Endothelial cell of umbilical vein (primary cell): Measurements from ENCODE around the gene STN1. TPM values are rescaled to one million over a fixed set of nuclear protein-coding genes. Genes with fewer than 3 reads are reported as not detected.

ENCODE experiments used
- BruUV-seq: library from RNA; stranded (reverse); fragments of 400-500 nt; replicated peaks from 2 replicates; lab custom pipeline; 2021; lab: Mats Ljungman, UMichigan
- CTCF ChIA-PET: fragments of 300-600, 350-600 bp; sonication (Branson Sonifier 250); formaldehyde crosslinking; loops from one replicate; lab custom pipeline; 2021; ENCODE audit warnings: antibody characterized with exemption, inconsistent platforms; lab: Charles Lee
- POLR2A ChIA-PET: fragments of 300-600, 350-600 bp; sonication (Branson Sonifier 250); formaldehyde crosslinking; loops from one replicate; lab custom pipeline; 2021; ENCODE audit warnings: antibody characterized with exemption, inconsistent platforms; lab: Charles Lee
- DNase-seq: peaks from one replicate; pipeline ENCODE4 v3.0.0-alpha.2; 2011; ENCODE audit warnings: low read depth, low spot score
- FAIRE-seq: peaks from 2 replicates; lab custom pipeline; 2011; peaks lifted over from hg19 to GRCh38; lab: Jason Lieb, UNC
- H2AFZ ChIP-seq: 2 replicates; pipeline ENCODE4 v1.6.0; 2012; ENCODE audit warnings: low read depth, low read length, control low read depth, inconsistent platforms
- H3K27ac ChIP-seq: 2 replicates; pipeline ENCODE4 v1.5.1; 2011; ENCODE audit warnings: low read depth, mild to moderate bottlenecking, control low read depth, low read length, moderate library complexity; ENCODE audit not compliant: insufficient read depth
- H3K27me3 ChIP-seq, 2 experiments: 2 replicates each; pipeline versions ENCODE4 v1.6.0 to v1.6.1; 2011; ENCODE audit warnings: low read length in 2 of 2, mixed read lengths in 1 of 2; ENCODE audit not compliant: control insufficient read depth in 2 of 2, insufficient read depth in 2 of 2
- H3K36me3 ChIP-seq, 2 experiments: 2 replicates in 1 of 2; 3 replicates in 1 of 2; pipeline ENCODE4 v1.5.1; 2011; ENCODE audit warnings: low read length in 2 of 2, mild to moderate bottlenecking in 1 of 2, moderate library complexity in 1 of 2; ENCODE audit not compliant: control insufficient read depth in 2 of 2, insufficient read depth in 2 of 2; ENCODE audit errors: extremely low read depth in 1 of 2
- H3K4me1 ChIP-seq: 3 replicates; pipeline ENCODE4 v1.5.1; 2011; ENCODE audit warnings: mild to moderate bottlenecking, low read length; ENCODE audit not compliant: control insufficient read depth, insufficient read depth; ENCODE audit errors: extremely low read depth
- H3K4me2 ChIP-seq: 2 replicates; pipeline ENCODE4 v1.6.1; 2011; ENCODE audit warnings: low read length, control low read depth, mixed read lengths; ENCODE audit not compliant: insufficient read depth
- H3K4me3 ChIP-seq, 3 experiments: fragments of 200-600 bp in 1 of 3; sonication (generic), shearing (Covaris generic) in 1 of 3; replicated peaks in 1 of 3; 2 replicates each; pipeline ENCODE4 v1.5.1; 2011 to 2016; ENCODE audit warnings: control low read depth in 3 of 3, low read length in 3 of 3, mild to moderate bottlenecking in 2 of 3, inconsistent platforms in 1 of 3, low read depth in 1 of 3, moderate library complexity in 1 of 3; ENCODE audit not compliant: insufficient read depth in 1 of 3
- H3K79me2 ChIP-seq: 2 replicates; pipeline ENCODE4 v1.6.0; 2012; ENCODE audit warnings: low read length, inconsistent platforms; ENCODE audit not compliant: control insufficient read depth, insufficient read depth
- H3K9ac ChIP-seq: replicated peaks from 2 replicates; pipeline ENCODE3; 2011; ENCODE audit warnings: low read length, control low read depth; ENCODE audit not compliant: insufficient read depth; ENCODE audit errors: extremely low read depth
- H3K9me1 ChIP-seq: replicated peaks from 3 replicates; pipeline ENCODE4 v1.6.0; 2011; ENCODE audit warnings: mild to moderate bottlenecking, low read length; ENCODE audit not compliant: control insufficient read depth, insufficient read depth; ENCODE audit errors: extremely low read depth
- H3K9me3 ChIP-seq: replicated peaks from 2 replicates; pipeline ENCODE4 v1.5.1; 2012; ENCODE audit warnings: low read length, inconsistent platforms; ENCODE audit not compliant: control insufficient read depth, insufficient read depth
- H4K20me1 ChIP-seq: replicated peaks from 2 replicates; pipeline ENCODE3; 2011; ENCODE audit warnings: mild to moderate bottlenecking, low read length; ENCODE audit not compliant: control insufficient read depth, insufficient read depth; ENCODE audit errors: extremely low read depth
- CTCF ChIP-seq, 2 donors: IDR thresholded peaks; 1 replicate in 1 of 2; 2 replicates in 1 of 2; pipeline ENCODE4 v1.5.1; 2011; ENCODE audit warnings: low read length in 2 of 2, mild to moderate bottlenecking in 2 of 2, moderate library complexity in 2 of 2, control low read depth in 1 of 2, inconsistent platforms in 1 of 2, low read depth in 1 of 2; ENCODE audit not compliant: insufficient read depth in 1 of 2; ENCODE audit errors: extremely low read depth in 1 of 2
- EZH2 ChIP-seq: IDR thresholded peaks from 2 replicates; pipeline ENCODE4 v1.6.1; 2012; ENCODE audit warnings: borderline replicate concordance, low read depth, mild to moderate bottlenecking, moderate library complexity, low read length, inconsistent platforms; ENCODE audit not compliant: severe bottlenecking
- FOS ChIP-seq: IDR thresholded peaks from 2 replicates; pipeline ENCODE4 v1.6.1; 2011; ENCODE audit warnings: mild to moderate bottlenecking, low read length, moderate library complexity, borderline replicate concordance; ENCODE audit not compliant: insufficient read depth
- GATA2 ChIP-seq: IDR thresholded peaks from 2 replicates; pipeline ENCODE4 v1.7.0; 2011; ENCODE audit warnings: low read depth, mild to moderate bottlenecking, moderate library complexity, mixed read lengths, low read length; ENCODE audit not compliant: insufficient read length, insufficient read depth
- JUN ChIP-seq: IDR thresholded peaks from 2 replicates; pipeline ENCODE4 v1.6.1; 2011; ENCODE audit warnings: borderline replicate concordance, low read depth; ENCODE audit not compliant: insufficient read length, insufficient read depth
- MAX ChIP-seq: IDR thresholded peaks from 2 replicates; pipeline ENCODE4 v1.6.1; 2011; ENCODE audit not compliant: insufficient read depth, insufficient read length
- MYC ChIP-seq: IDR thresholded peaks from one replicate; pipeline ENCODE4 v1.6.1; 2011; ENCODE audit warnings: mild to moderate bottlenecking, low read depth, low read length
- POLR2A ChIP-seq: IDR thresholded peaks from 2 replicates; pipeline ENCODE4 v1.6.1; 2012; ENCODE audit warnings: low read depth, mild to moderate bottlenecking, control low read depth, low read length
- POLR2AphosphoS5 ChIP-seq: IDR thresholded peaks from 2 replicates; pipeline ENCODE4 v1.6.1; 2012; ENCODE audit warnings: low read depth, mild to moderate bottlenecking, control low read depth, low read length, moderate library complexity; ENCODE audit not compliant: insufficient read depth
- dilution Hi-C: fragments of 300-500 bp; cut with MboI; formaldehyde crosslinking; loops from one replicate; pipeline ENCODE4 v1.15.0; 2019; ENCODE audit warnings: low sequenced_read_pairs; ENCODE audit not compliant: extremely low pct_ligation_motif_present
- intact Hi-C: fragments of 100-400 bp; cut with micrococcal nuclease; formaldehyde crosslinking; loops from one replicate; pipeline ENCODE4 v1.10.0; 2022
- polyA plus RNA-seq, 4 experiments: library from polyadenylated mRNA; depleted of rRNA in 3 of 4; stranded (reverse) in 3 of 4; unstranded in 1 of 4; fragments of >200 nt; gene quantifications; 2 replicates each; pipeline versions ENCODE4 v1.2.1 to v1.2.3, GENCODE V29; 2011 to 2012; ENCODE audit warnings: missing spikeins in 1 of 4
- total RNA-seq: library from RNA; stranded (reverse); gene quantifications from 2 replicates; pipeline ENCODE4 v1.2.3, GENCODE V29; 2021

Gene STN1
- total and polyA plus RNA-seq, 2 donors (not counting 3 experiments of a cell fraction or from before 2014, with no cell fraction given), result 10.8 to 15.3 TPM

GRCh38 chr10:103890194-103890658, 27.8 kb downstream of the STN1 start:
- no peaks in the 10 kb centered on the region for H3K9me3 ChIP-seq
- no peak overlapping the region for H3K9ac ChIP-seq
- ChIA-PET CTCF (interaction anchor here (0.9 to 1.7 kb wide), 10 partner anchors 11 to 320 kb away, joined by 3 to 5 read pairs (median 4); partner anchors contain the start of gene SFR1), POLR2A (interaction anchor here (0.6 kb wide), 1 partner anchor 360 kb away, joined by 5 read pairs; no protein-coding TSS in a partner anchor)
- H2AFZ ChIP-seq, result peak overlapping the region; percentile 32
- H3K36me3 ChIP-seq, result peaks cover 0 to 2% of the 10 kb centered on the region in 2 experiments
- no peaks in the 10 kb centered on the region for H3K9me1 ChIP-seq
- no TSS peak for BruUV-seq
- dilution Hi-C loops (no loop called here), intact Hi-C loops (no loop called here)
- H3K27me3 ChIP-seq, result no peaks in the 10 kb centered on the region
- DNase-seq, result peak; percentile 24
- peak overlapping the region; percentile 2 for H3K4me2 ChIP-seq
- no peaks in the 10 kb centered on the region for H3K79me2 ChIP-seq
- FAIRE-seq, result no peak
- H3K4me1 ChIP-seq, result peaks cover 40% of the 10 kb centered on the region
- H3K27ac ChIP-seq, result peak overlapping the region; percentile 43
- TF ChIP-seq GATA2, result peak; percentile 67
- TF ChIP-seq MYC, result no peak
- TF ChIP-seq POLR2A, result no peak
- peak; percentile 29 for TF ChIP-seq FOS
- peak; percentile 20 for TF ChIP-seq POLR2AphosphoS5
- H3K4me3 ChIP-seq, result no peak overlapping the region
- no peaks in the 10 kb centered on the region for H4K20me1 ChIP-seq

GRCh38 chr10:103889121-103889720, 28.8 kb downstream of the STN1 start:
- Histone ChIP-seq H3K4me2 (no peak overlapping the region), H4K20me1 (no peaks in the 10 kb centered on the region), H3K4me1 (peaks cover 30% of the 10 kb centered on the region), H3K36me3 (peaks cover 0 to 3% of the 10 kb centered on the region in 2 experiments), H3K9me3 (no peaks in the 10 kb centered on the region), H3K27ac (peak overlapping the region; percentile 33), H3K9me1 (no peaks in the 10 kb centered on the region), H2AFZ (no peak overlapping the region), H3K9ac (no peak overlapping the region), H3K79me2 (no peaks in the 10 kb centered on the region), H3K27me3 (no peaks in the 10 kb centered on the region), H3K4me3 (no peak overlapping the region)
- TF ChIP-seq JUN (no peak), MAX (no peak), GATA2 (no peak), POLR2AphosphoS5 (no peak), FOS (no peak), MYC (no peak), EZH2 (no peak), CTCF (IDR thresholded peaks at IDR 0.05; ENCODE audit: extremely low read depth in 1 of 2, insufficient read depth in 1 of 2, low read depth in 1 of 2, low read length in 2 of 2) (no peak), POLR2A (no peak)
- ChIA-PET CTCF (interaction anchor here (1.3 to 2.3 kb wide), 5 partner anchors 12 to 232 kb away, joined by 3 to 22 read pairs (median 3); partner anchors contain the start of gene SFR1), POLR2A (no interaction called here)
- no TSS peak for BruUV-seq
- dilution Hi-C loops, result no loop called here
- FAIRE-seq (no peak), DNase-seq (no peak)
- intact Hi-C loops, result loop anchor here (2.0 to 5.0 kb wide), 2 partner anchors 94 to 368 kb away; no protein-coding TSS in a partner anchor
